PC-3 (cell line): Measurements from ENCODE around the gene ZBTB22. TPM values are rescaled to one million over a fixed set of nuclear protein-coding genes. Genes with fewer than 3 reads are reported as not detected.
"Not testable (repeated sequence)": the region's sequence is repeated elsewhere in the genome, so short reads cannot be mapped to it uniquely, and the experiment has no call there.

Source experiments
- ATAC-seq: fragments of 200-7000 bp; cut with Tn5 transposase; 2 replicates; pipeline ENCODE4 v1.9.1; 2020; ENCODE audit warnings: mild to moderate bottlenecking, moderate library complexity
- BruUV-seq: library from RNA; stranded (reverse); fragments of 400-500 nt; replicated peaks from 2 replicates; lab custom pipeline; 2021; lab: Mats Ljungman, UMichigan
- CTCF ChIA-PET: fragments of 300-600 bp; sonication (Branson Sonifier 250); formaldehyde crosslinking; loops from one replicate; lab custom pipeline; 2022; ENCODE audit warnings: antibody characterized with exemption; lab: Charles Lee
- POLR2A ChIA-PET: fragments of 300-600 bp; sonication (Branson Sonifier 250); formaldehyde crosslinking; loops from one replicate; lab custom pipeline; 2022; ENCODE audit warnings: antibody characterized with exemption; ENCODE audit not compliant: unreplicated experiment; lab: Charles Lee
- DNase-seq: peaks from one replicate; pipeline ENCODE4 v3.0.0-alpha.2; 2015
- H2AFZ ChIP-seq: fragments of 300-600 bp; sonication (generic); 2 replicates; pipeline ENCODE4 v1.6.0; 2016; ENCODE audit warnings: antibody characterized with exemption, low read length
- H3F3A ChIP-seq: fragments of 300-600 bp; sonication (generic); one replicate; pipeline ENCODE4 v1.6.0; 2017; ENCODE audit warnings: antibody characterized with exemption, low read length, control low read depth, mild to moderate bottlenecking; ENCODE audit not compliant: unreplicated experiment
- H3K27ac ChIP-seq: fragments of 300-600 bp; sonication (generic); 2 replicates; pipeline ENCODE4 v1.5.1; 2016; ENCODE audit warnings: mild to moderate bottlenecking, low read length
- H3K27me3 ChIP-seq: fragments of 300-600 bp; sonication (generic); 2 replicates; pipeline ENCODE4 v1.6.1; 2016; ENCODE audit warnings: low read length, mixed read lengths
- H3K36me3 ChIP-seq: fragments of 300-600 bp; sonication (generic); 2 replicates; pipeline ENCODE4 v1.6.1; 2016; ENCODE audit warnings: low read depth, mixed run types, low read length, mixed read lengths
- H3K4me1 ChIP-seq: fragments of 300-600 bp; sonication (generic); 2 replicates; pipeline ENCODE4 v1.5.1; 2016; ENCODE audit warnings: low read length; ENCODE audit not compliant: insufficient read depth
- H3K4me2 ChIP-seq: fragments of 300-600 bp; sonication (generic); 2 replicates; pipeline ENCODE4 v1.6.0; 2016; ENCODE audit warnings: low read length
- H3K4me3 ChIP-seq: fragments of 300-600 bp; sonication (generic); 2 replicates; pipeline ENCODE4 v1.5.1; 2016; ENCODE audit warnings: mild to moderate bottlenecking, low read length, mixed read lengths
- H3K79me2 ChIP-seq: fragments of 300-600 bp; sonication (generic); 2 replicates; pipeline ENCODE4 v1.6.1; 2017; ENCODE audit warnings: low read length, mixed read lengths
- H3K9ac ChIP-seq: fragments of 300-600 bp; sonication (generic); 2 replicates; pipeline ENCODE4 v1.6.0; 2016; ENCODE audit warnings: mild to moderate bottlenecking, low read length
- H3K9me2 ChIP-seq: fragments of 300-600 bp; sonication (generic); replicated peaks from 2 replicates; pipeline ENCODE4 v1.6.1; 2016; ENCODE audit warnings: mixed run types, low read length, mixed read lengths
- H3K9me3 ChIP-seq: fragments of 300-600 bp; sonication (generic); 2 replicates; pipeline ENCODE4 v1.6.1; 2016; ENCODE audit warnings: low read length, mixed read lengths
- H4K20me1 ChIP-seq: fragments of 300-600 bp; sonication (generic); 2 replicates; pipeline ENCODE4 v1.6.1; 2016; ENCODE audit warnings: low read length, mixed read lengths
- EZH2 ChIP-seq: fragments of 300-600 bp; sonication (generic); IDR thresholded peaks from one replicate; pipeline ENCODE4 v1.6.1; 2017; ENCODE audit warnings: antibody characterized with exemption, mild to moderate bottlenecking, low read length; ENCODE audit not compliant: unreplicated experiment
- EZH2phosphoT487 ChIP-seq: fragments of 300-600 bp; sonication (generic); IDR thresholded peaks from 2 replicates; pipeline ENCODE4 v1.6.1; 2018; ENCODE audit warnings: mild to moderate bottlenecking, antibody characterized with exemption, low read length, borderline replicate concordance
- intact Hi-C: fragments of 100-400 bp; cut with micrococcal nuclease; formaldehyde crosslinking; loops from 2 replicates; pipeline ENCODE4 v1.9.0; 2023
- total RNA-seq: library from RNA; depleted of rRNA; stranded (reverse); fragments of >200 nt; gene quantifications from 2 replicates; pipeline ENCODE4 v1.2.3, GENCODE V29; 2014
- TF ChIP-seq, protein P1 (sequence below): fragments of 300-600 bp; sonication (generic); conservative IDR thresholded peaks from 2 replicates; pipeline ENCODE4 v1.5.1; 2017; ENCODE audit warnings: antibody characterized with exemption, low read depth, mild to moderate bottlenecking, low read length

Gene ZBTB22
- total RNA-seq, 1 experiment from 2014 or later: 18.8 TPM

- H3K9me2 ChIP-seq, H3K4me1 ChIP-seq, H3K9ac ChIP-seq, H3K4me3 ChIP-seq, H3K27me3 ChIP-seq, H4K20me1 ChIP-seq, H3K36me3 ChIP-seq, H2AFZ ChIP-seq, intact Hi-C loops, H3K79me2 ChIP-seq, H3K27ac ChIP-seq, H3K9me3 ChIP-seq, H3F3A ChIP-seq, BruUV-seq, H3K4me2 ChIP-seq: not testable (repeated sequence)
- DNase-seq (peak; percentile 37), ATAC-seq (peak; percentile 60)
- ChIA-PET CTCF (interaction anchor here (0.9 kb wide), 1 partner anchor 19 kb away, joined by 7 read pairs; no protein-coding TSS in a partner anchor), POLR2A (interaction anchor here (0.6 to 0.7 kb wide), 3 partner anchors 68 to 1144 kb away, joined by 3 to 14 read pairs (median 6); no protein-coding TSS in a partner anchor)
Observed at GRCh38 chr6:33364475-33365205, 47.1 kb upstream of the ZBTB22 start.

DNA sequence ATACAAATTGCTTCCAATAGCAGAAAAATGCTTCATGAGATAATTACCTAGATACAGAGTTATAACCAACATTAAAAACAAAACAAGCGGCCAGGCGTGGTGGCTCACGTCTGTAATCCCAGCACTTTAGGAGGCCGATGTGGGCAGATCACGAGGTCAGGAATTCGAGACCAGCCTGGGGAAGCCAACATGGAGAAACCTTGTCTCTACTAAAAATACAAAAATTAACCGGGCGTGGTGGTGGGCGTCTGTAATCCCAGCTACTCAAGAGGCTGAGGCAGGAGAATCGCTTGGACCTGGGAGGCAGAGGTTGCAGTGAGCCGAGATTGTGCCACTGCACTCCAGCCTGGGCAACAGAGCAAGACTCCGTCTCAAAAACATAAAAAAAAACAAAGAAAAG lies 45.9 kb upstream of the ZBTB22 start:
- H3K9me3 ChIP-seq, H3F3A ChIP-seq, H3K27ac ChIP-seq, CTCF ChIA-PET, POLR2A ChIA-PET, H2AFZ ChIP-seq, BruUV-seq, H3K9me2 ChIP-seq, intact Hi-C loops, H3K79me2 ChIP-seq, H3K4me2 ChIP-seq, DNase-seq, H3K4me3 ChIP-seq, H3K9ac ChIP-seq, H3K4me1 ChIP-seq, ATAC-seq, H3K36me3 ChIP-seq, H4K20me1 ChIP-seq, H3K27me3 ChIP-seq: not testable (repeated sequence)

GRCh38 chr6:33359331-33359730 lies 41.8 kb upstream of the ZBTB22 start:
- intact Hi-C loops: no loop called here
- H3K4me3 ChIP-seq: no peak overlapping the region
- ChIA-PET CTCF (no interaction called here), POLR2A (no interaction called here)
- no peak overlapping the region for H3K4me2 ChIP-seq
- H3K9me3 ChIP-seq: no peaks in the 10 kb centered on the region
- no peaks in the 10 kb centered on the region for H3F3A ChIP-seq
- H3K79me2 ChIP-seq: no peaks in the 10 kb centered on the region
- no peaks in the 10 kb centered on the region for H3K36me3 ChIP-seq
- DNase-seq: no peak
- no peaks in the 10 kb centered on the region for H3K27me3 ChIP-seq
- TF ChIP-seq, protein P1, sequence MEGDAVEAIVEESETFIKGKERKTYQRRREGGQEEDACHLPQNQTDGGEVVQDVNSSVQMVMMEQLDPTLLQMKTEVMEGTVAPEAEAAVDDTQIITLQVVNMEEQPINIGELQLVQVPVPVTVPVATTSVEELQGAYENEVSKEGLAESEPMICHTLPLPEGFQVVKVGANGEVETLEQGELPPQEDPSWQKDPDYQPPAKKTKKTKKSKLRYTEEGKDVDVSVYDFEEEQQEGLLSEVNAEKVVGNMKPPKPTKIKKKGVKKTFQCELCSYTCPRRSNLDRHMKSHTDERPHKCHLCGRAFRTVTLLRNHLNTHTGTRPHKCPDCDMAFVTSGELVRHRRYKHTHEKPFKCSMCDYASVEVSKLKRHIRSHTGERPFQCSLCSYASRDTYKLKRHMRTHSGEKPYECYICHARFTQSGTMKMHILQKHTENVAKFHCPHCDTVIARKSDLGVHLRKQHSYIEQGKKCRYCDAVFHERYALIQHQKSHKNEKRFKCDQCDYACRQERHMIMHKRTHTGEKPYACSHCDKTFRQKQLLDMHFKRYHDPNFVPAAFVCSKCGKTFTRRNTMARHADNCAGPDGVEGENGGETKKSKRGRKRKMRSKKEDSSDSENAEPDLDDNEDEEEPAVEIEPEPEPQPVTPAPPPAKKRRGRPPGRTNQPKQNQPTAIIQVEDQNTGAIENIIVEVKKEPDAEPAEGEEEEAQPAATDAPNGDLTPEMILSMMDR: no peak
- TF ChIP-seq EZH2phosphoT487 (no peak), EZH2 (no peak)
- H3K27ac ChIP-seq: no peak overlapping the region
- H3K4me1 ChIP-seq: peaks cover 7% of the 10 kb centered on the region
- no peak overlapping the region for H3K9ac ChIP-seq
- ATAC-seq: no peak
- no peaks in the 10 kb centered on the region for H3K9me2 ChIP-seq
- H2AFZ ChIP-seq: no peak overlapping the region
- BruUV-seq: no TSS peak
- H4K20me1 ChIP-seq: no peaks in the 10 kb centered on the region

- H4K20me1 ChIP-seq, H3K4me2 ChIP-seq, H3K4me1 ChIP-seq, CTCF ChIA-PET, H3K36me3 ChIP-seq, ATAC-seq, BruUV-seq, H3K9me3 ChIP-seq, H2AFZ ChIP-seq, H3K4me3 ChIP-seq, H3K27me3 ChIP-seq, intact Hi-C loops, H3K79me2 ChIP-seq, H3K9ac ChIP-seq, DNase-seq, H3F3A ChIP-seq, H3K9me2 ChIP-seq, POLR2A ChIA-PET, H3K27ac ChIP-seq: not testable (repeated sequence)
Observed at GRCh38 chr6:33357160-33357871, 39.8 kb upstream of the ZBTB22 start.
